GM21360 (cell line): ENCODE data around the gene LARGE1.

Experiments used
- ATAC-seq: cut with Tn5 transposase; IDR thresholded peaks from one replicate; pipeline ENCODE4 v1.9.1; 2021; ENCODE audit warnings: mild to moderate bottlenecking, moderate library complexity; ENCODE audit not compliant: unreplicated experiment

Gene LARGE1

DNA sequence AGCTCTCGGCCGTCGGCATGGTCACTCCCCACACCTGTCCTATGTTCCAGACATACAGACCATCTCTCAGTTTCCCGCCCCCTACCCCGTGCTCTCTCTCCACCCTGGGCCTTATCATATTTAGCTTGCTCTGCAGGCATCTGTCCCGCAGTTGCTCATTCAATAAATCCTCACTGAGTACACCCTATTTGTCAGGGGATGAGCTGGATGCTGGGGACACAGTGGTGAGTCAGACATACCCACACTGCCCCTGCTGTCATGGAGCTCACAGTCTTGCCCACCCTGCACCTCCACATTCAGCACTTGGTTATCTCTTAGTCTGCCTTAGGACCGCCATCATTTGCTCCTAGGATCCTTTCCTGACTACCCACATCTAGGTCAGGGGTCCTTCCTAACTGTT lies 313.8 kb downstream of the LARGE1 start:
- no peak for ATAC-seq

- ATAC-seq: no peak
Measured at GRCh38 chr22:33605666-33606065, 314.6 kb downstream of the LARGE1 start.

DNA sequence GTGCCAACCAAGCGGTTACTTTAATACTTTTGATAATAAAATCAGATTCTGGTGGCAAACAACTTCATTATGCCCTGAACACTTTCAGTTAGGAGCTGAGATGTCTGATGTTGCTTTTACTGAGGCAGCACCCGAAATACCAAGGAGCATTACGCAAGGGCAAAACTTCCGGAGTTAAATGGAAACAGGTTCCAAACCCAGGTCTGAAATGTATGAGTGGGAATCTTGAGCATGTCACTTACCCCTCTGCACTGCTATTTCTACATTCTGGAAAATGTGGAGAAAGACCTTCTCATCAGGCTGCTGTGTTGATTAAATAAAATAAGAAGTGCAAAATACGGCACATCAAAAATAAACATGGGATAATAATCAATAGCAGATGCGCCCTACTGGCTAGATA lies 315.1 kb downstream of the LARGE1 start:
- ATAC-seq: no peak

DNA sequence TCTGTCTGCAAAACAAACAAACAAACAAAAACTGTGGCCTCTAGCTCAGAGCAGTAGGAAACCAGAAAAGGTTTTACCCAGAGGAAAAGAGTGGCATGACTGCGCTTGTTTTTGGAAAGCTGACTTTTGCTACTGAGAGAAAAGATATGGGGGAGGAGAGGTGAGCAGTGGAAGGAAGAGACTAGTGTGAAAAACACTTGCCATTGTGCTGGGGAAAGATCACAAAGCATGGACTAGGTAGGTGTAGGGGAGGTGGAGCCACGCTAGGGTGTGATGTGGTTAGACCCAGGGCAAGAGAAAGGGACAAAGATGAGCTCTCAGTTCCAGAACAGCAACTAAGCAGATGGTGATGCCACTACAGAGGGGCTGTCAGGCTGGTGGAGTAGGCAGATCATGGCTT lies 319.2 kb downstream of the LARGE1 start:
- no peak for ATAC-seq

DNA sequence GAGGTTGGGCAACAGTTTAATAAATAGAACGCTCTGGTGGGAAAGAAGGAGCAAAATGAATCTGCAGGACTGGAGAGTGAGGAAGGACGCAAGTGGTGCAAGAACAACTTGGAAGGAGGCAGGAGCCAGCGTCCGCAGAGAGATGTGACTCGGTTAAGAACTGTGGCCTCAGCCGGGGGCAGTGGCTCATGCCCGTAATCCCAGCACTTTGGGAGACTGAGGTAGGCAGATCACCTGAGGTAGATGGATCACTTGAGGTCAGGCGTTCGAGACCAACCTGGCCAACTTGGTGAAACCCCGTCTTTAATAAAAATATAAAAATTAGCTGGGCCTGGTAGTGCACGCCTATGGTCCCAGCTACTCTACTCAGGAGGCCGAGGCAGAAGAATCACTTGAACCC lies 319.7 kb downstream of the LARGE1 start:
- ATAC-seq: no peak

GRCh38 chr22:33600113-33600512 lies 320.2 kb downstream of the LARGE1 start:
- ATAC-seq: no peak

DNA sequence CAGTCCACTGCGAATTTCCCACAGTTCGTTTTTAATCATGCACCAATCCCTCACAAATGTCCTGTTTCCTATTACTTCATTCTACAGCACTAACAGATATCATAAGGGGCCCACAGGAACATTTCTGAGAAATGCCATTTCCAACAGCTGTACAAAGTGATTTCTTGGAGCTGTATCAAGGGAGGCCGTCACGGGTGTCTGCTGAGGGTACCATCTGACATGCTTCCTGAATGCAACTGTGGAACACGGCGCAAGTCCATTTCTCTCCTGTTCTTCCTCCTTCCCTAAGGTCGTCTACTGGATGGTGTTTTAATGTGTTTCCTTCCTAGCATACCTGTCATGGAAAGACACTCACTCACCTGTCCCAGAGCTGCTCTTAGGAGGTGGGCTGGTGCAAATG lies 320.7 kb downstream of the LARGE1 start:
- no peak for ATAC-seq

DNA sequence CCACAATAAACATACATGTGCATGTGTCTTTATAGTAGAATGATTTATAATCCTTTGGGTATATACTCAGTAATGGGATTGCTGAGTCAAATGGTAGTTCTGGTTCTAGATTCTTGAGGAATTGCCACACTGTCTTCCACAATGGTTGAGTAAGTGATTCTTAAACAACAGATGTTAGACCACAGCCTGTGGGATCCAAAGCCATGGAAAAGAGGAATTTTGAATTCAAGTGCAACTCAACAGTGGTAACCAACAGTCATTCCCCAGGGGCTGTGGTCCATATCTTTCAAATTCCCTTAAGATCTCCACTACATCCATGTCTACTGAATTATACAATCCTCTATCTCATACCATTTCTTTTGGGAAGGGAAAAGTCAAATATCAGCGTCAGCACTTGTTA lies 321.5 kb downstream of the LARGE1 start:
- ATAC-seq: no peak

GRCh38 chr22:33597274-33597985 lies 322.8 kb downstream of the LARGE1 start:
- ATAC-seq: no peak

GRCh38 chr22:33593818-33594217 lies 326.5 kb downstream of the LARGE1 start:
- no peak for ATAC-seq

DNA sequence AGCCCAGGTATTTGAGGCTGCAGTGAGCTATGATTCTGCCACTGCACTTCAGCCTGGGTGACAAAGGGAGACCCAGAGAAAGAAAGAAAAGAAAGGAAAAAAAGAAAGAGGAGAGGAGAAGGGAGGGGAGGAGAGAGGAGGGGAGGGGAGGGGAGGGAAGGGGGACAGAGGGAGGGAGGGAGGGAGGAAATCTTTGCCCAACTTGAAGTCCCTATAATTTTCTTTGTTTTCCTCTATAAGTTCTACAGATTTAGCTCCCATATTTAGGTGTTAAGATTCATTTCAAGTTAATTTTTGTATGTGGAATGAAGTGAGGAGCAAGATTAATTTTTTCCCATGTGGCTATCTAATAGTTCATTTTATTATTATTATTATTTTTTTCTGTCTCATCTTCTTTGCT lies 328.3 kb downstream of the LARGE1 start:
- no peak for ATAC-seq

- ATAC-seq: no peak
Measured at GRCh38 chr22:33589297-33589696, 331.0 kb downstream of the LARGE1 start.

DNA sequence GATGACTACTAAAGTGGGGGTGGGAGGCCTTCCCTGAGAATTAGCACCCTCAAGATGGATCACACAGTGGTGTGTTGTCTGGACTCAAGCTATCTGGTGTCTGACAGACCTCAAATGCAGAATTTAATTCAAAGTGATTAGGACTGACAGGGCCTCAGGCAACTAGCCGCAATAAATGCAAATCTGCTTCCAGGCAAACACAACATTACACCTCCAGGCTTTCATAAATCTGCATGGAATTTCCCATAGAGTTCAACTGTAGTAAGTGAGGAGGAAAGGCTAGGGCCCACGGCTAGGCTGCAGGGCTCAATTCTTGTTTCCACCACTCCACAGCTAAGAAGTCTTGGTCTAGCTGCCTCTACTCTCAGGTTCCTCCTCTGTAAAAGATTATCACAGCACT lies 331.4 kb downstream of the LARGE1 start:
- no peak for ATAC-seq

DNA sequence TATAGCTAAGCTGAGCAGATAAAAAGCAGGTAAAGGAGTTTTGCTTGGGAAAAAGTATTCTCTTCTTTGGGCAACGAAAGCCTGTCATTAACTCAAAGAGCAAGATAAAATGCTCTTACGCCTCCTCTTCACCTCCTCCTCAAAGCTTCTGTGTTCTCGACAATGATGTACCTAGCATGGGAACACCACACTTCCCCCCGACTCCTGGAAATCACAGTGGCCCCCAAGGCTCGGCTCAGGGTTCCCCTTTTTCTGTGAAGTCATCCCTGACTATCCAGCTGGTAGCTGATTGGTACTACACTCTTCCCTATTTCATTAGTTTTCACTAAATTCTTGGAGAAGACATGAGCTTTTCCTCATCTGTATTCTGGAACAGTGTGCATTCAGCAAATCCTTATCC lies 336.1 kb downstream of the LARGE1 start:
- no peak for ATAC-seq

DNA sequence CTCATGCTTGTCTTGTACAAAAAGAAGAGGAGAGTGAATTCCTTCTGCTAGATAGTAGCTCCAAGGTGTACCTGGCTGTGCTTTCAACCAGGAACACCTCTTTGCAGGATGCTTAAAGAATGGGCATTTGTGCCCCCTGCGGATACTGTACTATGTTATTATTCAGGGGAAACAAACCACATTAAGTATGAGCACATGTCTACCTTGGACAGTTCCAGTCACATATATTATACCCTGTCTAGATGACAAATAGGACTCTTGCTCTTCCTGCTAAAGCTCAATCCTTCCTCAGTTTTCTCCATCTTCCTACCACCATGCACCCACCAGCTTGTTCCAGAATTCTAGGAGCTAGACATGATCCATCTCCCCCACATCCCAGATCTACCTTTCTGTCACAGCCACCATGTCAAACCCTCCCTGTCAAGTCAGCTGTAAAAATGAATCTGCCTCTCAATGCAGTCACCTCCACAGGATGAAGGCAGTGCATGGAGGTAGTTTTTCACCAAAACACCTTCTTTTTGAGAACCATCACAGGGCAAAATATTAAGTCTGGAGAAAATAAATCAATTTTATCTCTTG lies 337.4 kb downstream of the LARGE1 start:
- no peak for ATAC-seq

GRCh38 chr22:33580310-33580709 lies 340.0 kb downstream of the LARGE1 start:
- ATAC-seq: no peak

DNA sequence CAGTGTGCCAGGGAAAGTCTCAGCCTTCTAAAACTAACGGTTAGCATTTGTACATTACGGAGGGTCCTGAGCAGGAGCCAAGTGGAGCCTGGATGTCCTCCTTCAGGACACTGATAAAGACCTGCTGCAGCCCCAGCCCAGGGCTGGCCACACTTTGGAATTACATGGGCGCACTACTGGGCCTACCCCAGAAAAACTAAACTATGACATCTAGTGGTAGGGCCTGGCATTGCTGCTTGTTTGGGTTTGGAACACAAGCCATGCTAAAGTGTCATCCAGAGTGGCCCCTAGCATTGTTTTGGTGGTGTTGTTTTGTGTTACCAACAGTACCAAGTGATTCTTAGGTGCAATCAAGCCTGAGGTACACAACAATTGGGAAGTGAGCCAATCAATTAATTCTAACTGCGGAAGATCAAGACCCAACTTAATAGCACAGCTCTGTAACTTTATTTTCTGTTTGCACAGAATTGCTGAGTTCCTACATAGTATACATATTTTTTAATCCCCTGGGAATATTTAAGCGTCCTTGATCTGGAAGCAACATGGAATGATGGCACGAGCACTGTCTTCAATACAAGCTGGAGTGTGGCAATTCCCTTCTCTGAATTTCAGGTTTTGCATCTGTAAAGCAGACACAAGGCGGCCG lies 340.7 kb downstream of the LARGE1 start:
- no peak for ATAC-seq

GRCh38 chr22:33578752-33579151 lies 341.5 kb downstream of the LARGE1 start:
- ATAC-seq: no peak

GRCh38 chr22:33577862-33578411 lies 342.3 kb downstream of the LARGE1 start:
- no peak for ATAC-seq

DNA sequence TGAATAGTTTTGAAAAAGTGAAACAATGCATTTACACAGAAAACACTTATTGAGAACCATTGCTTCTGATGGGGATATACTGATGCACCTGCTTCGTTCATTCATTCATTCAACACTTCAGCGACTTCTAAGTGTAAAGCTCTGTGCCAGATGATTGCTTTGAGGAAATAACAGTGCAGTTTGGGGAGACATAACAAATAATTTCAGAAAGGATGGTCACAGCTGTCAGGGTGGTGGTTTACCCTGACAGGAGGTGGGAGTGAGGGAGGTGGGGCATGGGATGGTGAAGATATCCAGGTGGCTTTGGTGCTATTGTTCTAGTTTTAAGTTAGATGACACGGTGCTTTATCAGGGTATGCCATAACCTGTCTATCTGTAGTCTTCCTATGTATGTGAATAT lies 344.1 kb downstream of the LARGE1 start:
- no peak for ATAC-seq

DNA sequence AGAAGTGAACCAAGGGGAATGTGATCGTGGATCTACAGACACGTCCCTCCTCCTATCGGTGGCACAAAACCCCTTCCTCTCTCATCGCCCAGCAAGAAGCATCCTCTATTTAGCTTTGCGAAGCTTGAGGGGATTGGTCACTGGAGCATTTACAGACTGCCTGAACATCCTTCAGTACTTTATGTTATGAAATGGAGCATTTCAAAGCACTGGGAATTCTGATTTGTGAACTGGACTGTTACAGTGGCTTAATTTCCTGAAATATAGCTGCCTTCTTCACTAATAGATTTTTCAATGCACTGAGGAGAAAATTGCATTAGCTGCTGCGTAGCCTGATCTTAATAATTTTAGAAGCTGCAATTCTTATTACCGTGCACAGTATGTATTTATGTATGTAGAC lies 344.5 kb downstream of the LARGE1 start:
- ATAC-seq: no peak

- ATAC-seq: no peak
Measured at GRCh38 chr22:33575041-33575440, 345.2 kb downstream of the LARGE1 start.
